HCT116 (cell line): ENCODE results near the gene RASA2.

Experiments used
- CTCF ChIP-seq, 3 experiments: fragments of 200-600 bp in 1 of 3; sonication (generic) in 1 of 3; IDR thresholded peaks in 2 of 3; conservative IDR thresholded peaks in 1 of 3; 2 replicates each; pipeline ENCODE4 v1.5.1; 2012 to 2017; ENCODE audit warnings: low read depth in 2 of 3, low read length in 2 of 3, antibody characterized with exemption in 1 of 3, borderline replicate concordance in 1 of 3, control low read depth in 1 of 3, mild to moderate bottlenecking in 1 of 3, mixed read lengths in 1 of 3, mixed run types in 1 of 3, moderate library complexity in 1 of 3; ENCODE audit not compliant: insufficient read depth in 1 of 3
- EZH2 ChIP-seq: fragments of 200-600 bp; sonication (generic); IDR thresholded peaks from 2 replicates; pipeline ENCODE4 v1.6.1; 2017; ENCODE audit warnings: antibody characterized with exemption, mixed run types
- FOSL1 ChIP-seq: IDR thresholded peaks from 2 replicates; pipeline ENCODE4 v1.6.1; 2012; ENCODE audit warnings: low read depth
- POLR2A ChIP-seq: IDR thresholded peaks from 2 replicates; pipeline ENCODE4 v1.7.0; 2011; ENCODE audit warnings: borderline replicate concordance; ENCODE audit not compliant: insufficient read depth, insufficient read length; ENCODE audit errors: extremely low read depth
- POLR2AphosphoS5 ChIP-seq: IDR thresholded peaks from 2 replicates; pipeline ENCODE4 v1.6.1; 2011; ENCODE audit warnings: mild to moderate bottlenecking, low read depth, low read length, moderate library complexity
- REST ChIP-seq: IDR thresholded peaks from 2 replicates; pipeline ENCODE4 v1.6.1; 2012; ENCODE audit warnings: low read depth
- SP1 ChIP-seq: IDR thresholded peaks from 2 replicates; pipeline ENCODE4 v1.6.1; 2012; ENCODE audit warnings: low read depth
- SRF ChIP-seq: IDR thresholded peaks from 2 replicates; pipeline ENCODE4 v1.6.1; 2012; ENCODE audit warnings: low read depth
- ZFX ChIP-seq: fragments of 450-650 bp; IDR thresholded peaks from 2 replicates; pipeline ENCODE4 v1.6.1; 2017

GRCh38 chr3:141576744-141577052 lies 89.9 kb downstream of the RASA2 start:
- TF ChIP-seq POLR2AphosphoS5 (no peak), CTCF (IDR thresholded peaks at IDR 0.05 in 2 of 3, conservative IDR thresholded peaks at IDR 0.05 in 1 of 3; ENCODE audit: borderline replicate concordance in 1 of 3, insufficient read depth in 1 of 3, low read depth in 2 of 3, low read length in 2 of 3) (no peak), POLR2A (no peak), REST (no peak), ZFX (no peak), SRF (no peak), EZH2 (no peak), FOSL1 (no peak), SP1 (no peak)
